NCI-H526 treated with DMSO at 0.1 percent for 48 hours (cell line): ENCODE data around the gene TMEM256.

Experiments used
- DNase-seq: peaks from one replicate; lab custom pipeline; 2025; lab: John Stamatoyannopoulos, UW

The TMEM256 gene

GRCh38 chr17:7408252-7408727, 4.4 kb upstream of the TMEM256 start:
- DNase-seq = no peak

DNA sequence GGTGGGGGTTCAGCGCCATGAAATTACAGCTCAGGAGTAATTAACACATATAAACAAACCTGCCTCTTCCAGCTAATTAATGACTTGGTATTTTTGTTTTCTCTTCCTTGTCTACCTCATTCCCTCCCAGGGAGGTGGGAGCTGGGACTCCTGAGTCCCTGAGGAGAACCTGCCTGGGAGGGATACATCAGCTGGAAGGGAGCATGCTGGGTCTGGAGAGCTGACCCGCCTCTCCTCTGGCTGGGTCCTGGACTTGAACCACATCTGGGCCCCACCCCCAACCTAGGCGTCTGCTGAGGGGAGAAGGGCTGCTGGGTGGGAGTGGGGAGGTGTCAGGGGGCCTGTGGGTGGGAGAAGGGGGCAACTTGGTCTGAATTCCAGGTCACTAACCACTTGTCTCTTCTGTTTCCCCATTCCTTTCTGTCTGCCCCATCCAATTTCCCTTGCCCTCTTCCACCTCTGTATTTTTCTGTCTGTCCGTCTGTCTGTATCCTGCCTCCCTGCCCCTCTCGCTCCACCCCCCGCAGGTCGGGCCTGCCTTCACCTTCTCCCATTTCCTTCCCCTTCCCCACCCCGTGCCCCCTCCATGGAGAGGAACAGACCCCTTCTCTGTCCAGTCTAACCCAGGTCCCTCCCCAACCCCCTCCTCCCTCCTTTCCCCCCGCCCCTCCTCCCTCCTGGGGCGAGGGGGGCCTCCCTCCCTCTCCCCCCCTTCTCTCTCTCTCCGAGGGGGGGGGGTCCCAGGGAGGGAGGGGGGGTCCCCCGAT, 3.8 kb upstream of the TMEM256 start, which contains the start of gene NLGN2:
NLGN2 (plus strand) TSS at position 361 of the 767 bp plus-strand sequence. CDS start 411 bp downstream, outside the sequence.
- DNase-seq = no peak

- no peak for DNase-seq
Observed at GRCh38 chr17:7407082-7407481, 3.2 kb upstream of the TMEM256 start.

GRCh38 chr17:7406235-7406825, 2.4 kb upstream of the TMEM256 start:
- DNase-seq = no peak

DNA sequence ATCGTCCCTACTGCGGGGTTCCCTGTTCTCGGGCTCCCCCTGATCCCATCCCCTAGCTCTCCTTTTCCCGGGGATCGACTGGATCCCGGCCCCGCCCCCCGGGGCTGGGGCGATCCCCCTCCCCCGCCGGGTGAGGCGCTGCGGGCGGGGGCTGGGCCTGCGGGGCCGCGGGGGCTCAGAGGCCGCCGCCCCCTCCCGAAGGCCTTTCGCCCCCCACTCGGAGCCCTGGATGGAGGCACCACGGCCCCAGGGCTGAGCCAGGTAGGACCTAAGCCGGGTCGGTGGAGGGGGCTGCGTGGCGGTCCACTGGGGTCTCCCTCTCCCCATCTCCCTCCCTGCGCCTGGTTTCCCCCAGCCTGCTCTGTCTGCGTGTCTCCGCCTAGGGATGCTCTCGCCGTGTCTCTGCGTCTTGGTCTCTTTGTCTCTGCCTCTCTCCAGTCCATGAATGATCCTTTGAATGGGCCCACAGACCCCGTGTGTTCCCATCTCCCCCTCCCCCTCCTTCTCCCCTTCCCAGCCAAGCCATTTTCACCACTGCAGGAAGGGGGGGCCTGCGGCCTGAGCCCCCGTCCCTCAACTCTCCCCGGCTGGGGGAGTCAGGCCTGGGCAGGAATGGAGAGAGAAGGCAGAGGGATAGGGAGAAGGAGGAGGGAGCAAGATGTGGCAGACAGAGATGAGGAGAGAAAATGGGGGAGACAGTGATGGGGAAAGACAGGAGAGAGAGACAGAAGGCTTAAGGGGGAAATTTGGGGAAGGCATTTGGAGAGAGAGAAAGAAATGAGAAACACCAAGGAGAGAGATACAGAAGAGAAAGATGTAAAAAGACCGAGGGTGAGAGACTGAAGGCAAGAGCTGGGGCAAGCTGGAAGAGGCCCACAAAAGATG, 1.7 kb upstream of the TMEM256 start:
- DNase-seq = no peak

DNA sequence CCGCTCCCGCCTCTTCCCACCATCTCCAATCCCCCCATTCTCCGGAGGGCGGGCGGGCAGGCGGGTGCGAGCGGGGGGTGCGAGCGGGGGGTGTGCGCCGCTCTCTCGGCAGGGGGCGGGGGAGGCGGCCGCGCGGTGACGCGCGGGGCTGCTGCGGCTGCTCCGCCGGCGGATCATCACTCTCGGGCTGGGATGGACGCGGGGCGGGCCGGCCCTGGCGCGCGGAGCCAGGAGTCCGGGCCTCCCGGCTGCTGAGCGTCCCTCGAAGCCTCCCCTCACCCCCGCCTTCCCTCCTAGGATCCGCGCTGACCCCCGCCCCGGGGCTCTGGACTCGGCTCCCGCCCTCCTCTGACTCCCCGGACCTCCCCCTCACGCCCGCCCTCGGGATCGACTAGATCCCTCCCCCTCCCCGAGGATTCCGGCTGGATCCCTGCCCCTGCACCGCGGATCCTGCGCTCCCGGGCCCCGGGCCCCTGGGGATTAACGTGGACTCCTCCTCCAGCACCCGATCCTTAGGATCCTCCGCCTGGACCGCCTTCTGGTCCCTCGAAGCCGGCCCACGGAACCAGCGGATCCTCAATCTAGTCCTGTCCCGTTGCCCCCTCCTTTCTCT, 946 bp upstream of the TMEM256 start:
- DNase-seq = no peak

DNA sequence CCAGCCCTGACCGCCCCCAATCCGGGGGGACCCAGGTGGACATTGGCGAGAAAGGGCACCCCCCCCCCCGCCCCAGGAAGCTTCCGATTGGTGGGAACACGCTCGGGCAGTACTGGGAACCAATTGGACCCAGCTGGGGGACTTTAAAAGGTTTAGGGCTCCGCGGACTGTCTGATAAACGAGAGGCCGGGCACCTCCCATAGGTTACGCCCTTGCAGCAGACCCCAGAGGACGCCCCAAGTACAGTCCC, 245 bp downstream of the TMEM256 start:
- no peak for DNase-seq

- no peak for DNase-seq
Observed at GRCh38 chr17:7403043-7403726, 712 bp downstream of the TMEM256 start.

DNA sequence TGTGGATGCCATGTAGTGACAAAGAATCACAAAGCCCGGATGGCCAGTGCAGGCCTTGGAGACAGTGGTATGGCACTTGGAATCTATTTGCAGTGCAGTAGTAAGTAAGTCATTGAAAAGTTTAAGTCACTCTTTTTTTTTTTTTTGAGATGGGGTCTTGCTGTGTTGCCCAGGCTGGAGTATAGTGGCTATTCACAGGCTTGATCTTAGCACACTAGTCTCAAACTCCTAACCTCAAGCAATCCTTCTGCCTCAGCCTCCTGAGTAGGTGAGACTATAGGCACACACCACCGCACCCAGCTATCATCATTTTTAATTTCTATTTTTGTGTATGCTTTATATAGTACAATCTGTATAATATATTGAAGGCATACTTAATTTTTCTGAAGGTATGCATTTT, 5.3 kb downstream of the TMEM256 start:
- DNase-seq = no peak

DNA sequence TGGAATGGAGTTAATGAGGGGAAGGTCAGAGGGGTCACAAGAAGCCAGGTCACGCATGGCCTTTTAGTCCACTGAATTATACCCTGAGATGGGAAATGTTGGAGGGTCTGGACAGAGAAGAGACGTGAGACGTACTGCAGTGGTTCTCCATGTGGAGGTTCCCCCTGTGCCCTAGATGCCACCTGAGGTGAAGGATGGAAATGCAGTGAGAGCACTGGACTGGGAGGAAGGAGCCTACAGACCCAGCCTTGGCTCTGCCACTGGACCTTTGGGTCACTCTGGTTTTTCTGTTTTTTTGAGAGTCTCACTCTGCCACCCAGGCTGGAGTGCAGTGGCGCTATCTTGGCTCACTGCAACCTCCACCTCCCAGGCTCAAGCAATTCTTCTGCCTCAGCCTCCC, 7.8 kb downstream of the TMEM256 start:
- no peak for DNase-seq

GRCh38 chr17:7394452-7395191, 9.3 kb downstream of the TMEM256 start, which contains the start of gene PLSCR3:
TSS of gene PLSCR3 (minus strand) at chr17:7394525. CDS start at chr17:7394110, 415 bp downstream.
- DNase-seq = peak; percentile 33

GRCh38 chr17:7393613-7394451, 10.1 kb downstream of the TMEM256 start:
- no peak for DNase-seq

DNA sequence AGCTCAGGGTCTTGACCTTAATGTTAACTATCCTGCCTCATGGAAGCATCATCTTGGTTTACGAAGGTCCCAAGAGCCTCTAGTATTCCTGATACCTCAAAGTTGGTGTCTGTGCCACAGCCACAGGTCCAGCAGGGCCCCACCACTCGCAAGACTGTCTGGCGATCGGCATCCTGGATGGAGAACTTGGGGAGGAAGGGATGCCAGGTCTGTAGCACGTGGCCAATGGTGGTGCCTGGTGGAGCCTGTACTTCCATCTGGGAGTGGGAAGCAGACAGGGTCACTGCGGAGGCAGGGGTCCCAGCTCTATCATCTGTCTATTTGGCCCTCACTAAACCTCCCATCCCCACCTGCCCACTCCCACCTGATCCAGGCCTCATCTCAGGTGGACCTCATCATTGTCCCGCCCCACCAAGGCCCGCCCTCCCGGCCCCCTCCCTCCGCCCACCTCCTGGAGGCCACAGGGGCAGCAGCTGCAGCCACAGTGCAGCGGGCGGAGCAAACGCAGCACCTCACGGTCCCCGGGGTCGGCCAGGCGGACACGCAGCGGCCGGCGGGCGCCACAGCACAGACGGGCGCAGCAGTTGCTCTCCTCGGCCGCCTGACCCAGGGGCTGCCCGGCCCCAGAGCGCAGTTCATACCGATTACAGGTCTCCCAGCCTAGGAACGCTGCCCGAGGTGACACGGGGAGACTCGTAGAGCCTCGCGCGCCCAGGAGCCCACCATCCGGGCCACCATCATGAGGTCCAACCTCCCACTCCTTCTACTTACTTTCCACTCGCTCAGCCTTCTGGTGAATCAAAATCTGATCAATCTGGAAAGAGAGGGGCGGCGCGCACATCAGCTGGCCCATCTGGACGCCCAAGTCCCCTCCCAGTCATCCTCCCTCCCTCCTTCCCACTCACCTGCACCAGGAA, 10.9 kb downstream of the TMEM256 start:
- DNase-seq = no peak

- DNase-seq = no peak
Observed at GRCh38 chr17:7391307-7391706, 12.6 kb downstream of the TMEM256 start.

DNA sequence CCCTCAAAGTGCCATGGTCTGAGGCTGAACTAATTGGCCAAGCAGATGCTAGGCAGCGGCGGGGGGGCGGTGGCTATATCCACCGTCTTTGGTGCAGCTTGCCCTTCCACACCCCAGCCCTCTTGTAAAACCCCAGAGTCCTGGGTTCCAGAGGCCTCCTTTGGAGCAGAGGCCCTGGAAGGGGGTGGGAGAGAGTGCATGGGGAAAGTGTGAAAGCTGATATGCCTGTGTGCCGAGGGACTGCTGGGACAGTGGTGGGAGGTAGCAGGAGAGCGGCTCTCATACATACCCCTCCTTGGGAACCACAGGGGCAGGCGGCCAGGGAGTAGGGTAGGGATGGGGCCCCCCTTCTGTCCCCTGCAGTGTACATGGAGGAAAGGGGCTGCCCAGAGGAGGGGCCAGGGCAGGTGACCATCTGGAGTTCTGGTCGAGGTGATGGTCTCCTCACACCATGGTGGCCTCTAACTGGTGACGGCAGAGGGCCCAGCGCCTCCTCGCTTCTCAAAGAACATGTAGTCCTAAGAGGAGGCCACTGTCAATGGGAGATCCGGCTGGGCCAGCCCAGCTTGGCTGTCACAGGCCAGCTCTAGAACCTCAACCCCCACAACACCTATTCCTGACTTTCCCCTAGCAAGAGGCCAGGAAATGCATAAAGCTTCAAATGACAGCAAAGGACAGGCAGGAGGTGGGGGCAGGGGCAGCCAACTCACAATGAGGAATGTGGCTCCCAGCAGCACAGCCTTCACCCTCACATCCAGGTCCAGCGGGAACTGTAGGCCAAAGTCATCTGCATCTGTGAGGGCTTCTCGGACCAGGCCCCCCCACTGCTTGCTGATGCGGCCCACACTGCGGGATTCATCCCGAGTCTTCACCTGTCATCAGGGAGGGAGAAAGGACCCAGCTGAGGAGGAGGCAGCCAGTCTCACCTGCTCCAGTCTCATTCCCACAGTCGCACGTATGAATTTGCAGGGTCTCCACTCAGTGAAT, 13.7 kb downstream of the TMEM256 start:
- DNase-seq = no peak

GRCh38 chr17:7388856-7389255, 15.0 kb downstream of the TMEM256 start:
- no peak for DNase-seq

- DNase-seq = no peak
Observed at GRCh38 chr17:7384489-7385081, 19.3 kb downstream of the TMEM256 start.
